A549 (cell line): ENCODE measurements around the gene MGME1. TPM values are rescaled to one million over a fixed set of nuclear protein-coding genes. Genes with fewer than 3 reads are reported as not detected.

Experiments
- ATAC-seq, 2 experiments: fragments of 200-7000 bp in 1 of 2; fragments of >200 bp in 1 of 2; cut with Nextera tagmentation in 1 of 2; cut with Tn5 transposase in 1 of 2; 3 replicates each; pipeline versions ENCODE4 v1.8.0 to v1.9.1; 2018 to 2020; ENCODE audit warnings: mild to moderate bottlenecking in 1 of 2, moderate library complexity in 1 of 2
- CTCF ChIA-PET: fragments of 300-600 bp; sonication (Branson Sonifier 250); formaldehyde crosslinking; extraction: SDS; loops from one replicate; lab custom pipeline; 2021; ENCODE audit warnings: antibody characterized with exemption, inconsistent platforms; lab: Yijun Ruan, JAX
- POLR2A ChIA-PET: fragments of 350-600 bp; formaldehyde crosslinking; extraction: SDS; loops from one replicate; lab custom pipeline; 2021; ENCODE audit warnings: antibody characterized with exemption, inconsistent platforms; lab: Yijun Ruan, JAX
- DNase-seq, 2 experiments: peaks; one replicate each; pipeline versions ENCODE4 v3.0.0 to v3.0.0-alpha.2; 2011 to 2016; ENCODE audit warnings: low read depth in 1 of 2, low spot score in 1 of 2
- FAIRE-seq: peaks from 2 replicates; lab custom pipeline; 2011; peaks lifted over from hg19 to GRCh38; lab: Jason Lieb, UNC
- H3K27ac ChIP-seq, 2 experiments: fragments of >200 bp; sonication (Bioruptor Twin); formaldehyde crosslinking; 3 replicates each; pipeline ENCODE4 v1.5.1; 2016 to 2017
- H3K4me1 ChIP-seq: fragments of >200 bp; sonication (Bioruptor Twin); formaldehyde crosslinking; 3 replicates; pipeline ENCODE4 v1.6.1; 2016
- H3K4me2 ChIP-seq: fragments of >200 bp; sonication (Bioruptor Twin); formaldehyde crosslinking; 3 replicates; pipeline ENCODE4 v1.6.1; 2016
- H3K4me3 ChIP-seq: fragments of >200 bp; sonication (Bioruptor Twin); formaldehyde crosslinking; 3 replicates; pipeline ENCODE4 v1.5.1; 2016
- H3K9me3 ChIP-seq: fragments of >200 bp; sonication (Bioruptor Twin); formaldehyde crosslinking; 3 replicates; pipeline ENCODE4 v1.6.1; 2016
- EP300 ChIP-seq, 2 experiments: fragments of >200 bp; sonication (Bioruptor Twin); formaldehyde crosslinking; IDR thresholded peaks; 2 replicates in 1 of 2; 3 replicates in 1 of 2; pipeline ENCODE4 v1.6.1; 2016 to 2017
- FOSL2 ChIP-seq, 2 experiments: fragments of 450-650 bp in 1 of 2; fragments of >200 bp in 1 of 2; sonication (Bioruptor Twin) in 1 of 2; formaldehyde crosslinking; IDR thresholded peaks; 2 replicates each; pipeline versions ENCODE4 v1.5.0 to v1.6.1; 2016 to 2020; ENCODE audit warnings: mild to moderate bottlenecking in 1 of 2, moderate library complexity in 1 of 2
- GATA3 ChIP-seq: IDR thresholded peaks from 2 replicates; pipeline ENCODE4 v1.6.1; 2012; ENCODE audit warnings: borderline replicate concordance
- HOXA7 ChIP-seq: fragments of 250-450 bp; sonication (Bioruptor Pico); IDR thresholded peaks from 2 replicates; pipeline ENCODE4 v1.5.0; 2020; ENCODE audit warnings: mild to moderate bottlenecking, moderate library complexity
- HOXB5 ChIP-seq: fragments of 250-450 bp; sonication (Bioruptor Pico); IDR thresholded peaks from 2 replicates; pipeline ENCODE4 v1.5.0; 2020; ENCODE audit warnings: mild to moderate bottlenecking, moderate library complexity
- JUN ChIP-seq, 2 experiments: fragments of >200 bp; sonication (Bioruptor Twin); formaldehyde crosslinking; IDR thresholded peaks; 2 replicates in 1 of 2; 3 replicates in 1 of 2; pipeline ENCODE4 v1.6.1; 2016 to 2017
- JUNB ChIP-seq: fragments of >200 bp; sonication (Bioruptor Twin); formaldehyde crosslinking; IDR thresholded peaks from 2 replicates; pipeline ENCODE4 v1.6.1; 2016
- KDM1A ChIP-seq: fragments of 200-600 bp; sonication (generic); IDR thresholded peaks from 2 replicates; pipeline ENCODE4 v1.6.1; 2016; ENCODE audit warnings: low read depth, mild to moderate bottlenecking
- MAZ ChIP-seq: fragments of 150-350 bp; IDR thresholded peaks from 2 replicates; pipeline ENCODE4 v1.6.1; 2014; ENCODE audit warnings: antibody characterized with exemption, low read depth, low read length, borderline replicate concordance
- RAD21 ChIP-seq, 2 experiments: fragments of >200 bp in 1 of 2; sonication (Bioruptor Twin) in 1 of 2; formaldehyde crosslinking in 1 of 2; IDR thresholded peaks in 1 of 2; conservative IDR thresholded peaks in 1 of 2; 2 replicates in 1 of 2; 3 replicates in 1 of 2; pipeline ENCODE4 v1.6.1; 2012 to 2018; ENCODE audit warnings: inconsistent platforms in 1 of 2
- RARB ChIP-seq: fragments of 250-450 bp; sonication (Bioruptor Pico); IDR thresholded peaks from 2 replicates; pipeline ENCODE4 v1.8.0; 2021; ENCODE audit warnings: mild to moderate bottlenecking, moderate library complexity
- SMC3 ChIP-seq: fragments of >200 bp; sonication (Bioruptor Twin); formaldehyde crosslinking; IDR thresholded peaks from 3 replicates; pipeline ENCODE4 v1.6.1; 2018; ENCODE audit warnings: inconsistent platforms
- ZC3H11A ChIP-seq: fragments of 450-650 bp; IDR thresholded peaks from 2 replicates; pipeline ENCODE4 v1.6.1; 2014; ENCODE audit warnings: antibody characterized with exemption, mild to moderate bottlenecking
- ZNF302 ChIP-seq: fragments of 250-450 bp; sonication (Bioruptor Pico); IDR thresholded peaks from 2 replicates; pipeline ENCODE4 v1.9.0; 2021; ENCODE audit warnings: inconsistent platforms, mild to moderate bottlenecking, moderate library complexity
- WGBS: methylation state at CpG from one replicate; pipeline ENCODE4 v1.1.6; 2017; ENCODE audit errors: missing lambda C conversion rate; 5-methylcytosine and 5-hydroxymethylcytosine counted together
- polyA plus RNA-seq, 4 experiments: library from polyadenylated mRNA; depleted of rRNA in 3 of 4; stranded (reverse); fragments of >200 nt; fragmentation: RNase III in 1 of 4; extraction: RNeasy Plus Mini Kit Qiagen cat#74134 plus additional on column Dnase treatment in 1 of 4; gene quantifications; 2 replicates in 3 of 4; 3 replicates in 1 of 4; pipeline ENCODE4 v1.2.3, GENCODE V29; 2011 to 2017
- TF ChIP-seq, protein P1 (sequence below): fragments of >200 bp; sonication (Bioruptor Twin); formaldehyde crosslinking; IDR thresholded peaks from 3 replicates; pipeline ENCODE4 v1.5.1; 2016
- TF ChIP-seq, protein P2 (sequence below): IDR thresholded peaks from 2 replicates; pipeline ENCODE4 v1.6.1; 2012
- TF ChIP-seq, protein P3 (sequence below): fragments of >200 bp; sonication (Bioruptor Twin); formaldehyde crosslinking; IDR thresholded peaks from 2 replicates; pipeline ENCODE4 v1.6.1; 2016

Gene MGME1
- polyA plus RNA-seq, 2 of the 4 experiments (the other 2 are of a cell fraction): 46.6 to 47.9 TPM

DNA sequence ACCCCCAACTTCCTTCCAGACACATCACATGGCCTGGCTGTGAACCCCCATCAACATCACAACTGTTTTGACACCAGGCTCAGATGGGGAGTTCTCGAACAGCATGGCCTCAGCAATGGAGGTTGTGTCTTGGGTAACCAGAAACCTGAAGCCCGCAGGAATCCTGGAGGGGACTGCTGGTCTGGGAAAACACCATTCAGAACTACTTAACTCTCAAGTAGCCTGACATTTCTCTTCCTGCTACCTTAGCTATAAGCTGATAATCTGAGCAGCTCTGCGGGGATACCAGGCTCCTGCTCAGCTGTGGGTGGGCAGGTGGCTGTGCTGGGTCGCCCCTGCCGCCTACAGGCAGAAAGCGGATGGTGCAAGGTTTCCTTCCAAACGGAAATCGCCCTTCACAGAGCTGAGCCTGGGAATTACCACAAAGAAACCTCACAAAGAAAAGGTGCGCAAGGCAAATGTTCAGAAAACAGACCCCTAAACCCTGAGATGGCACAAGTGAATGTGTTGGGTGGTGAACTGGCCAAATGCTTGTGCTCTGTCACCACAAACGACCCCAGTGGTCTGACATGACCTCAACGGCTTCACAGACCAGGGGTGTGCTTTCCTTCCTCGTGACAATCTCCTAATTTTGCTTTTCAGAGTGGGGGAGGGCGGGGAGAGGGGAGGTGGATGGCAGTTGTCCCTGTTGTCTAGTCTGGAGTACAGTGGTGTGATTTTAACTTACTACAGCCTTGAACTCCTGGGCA lies 29.8 kb upstream of the MGME1 start:
- DNase-seq (peak; percentile 58 to 75), ATAC-seq (peak; percentile 68 to 83), FAIRE-seq (no peak)
- H3K27ac ChIP-seq: no peak overlapping the region
- no peak overlapping the region for H3K4me3 ChIP-seq
- POLR2A ChIA-PET: interaction anchor here (0.6 to 1.5 kb wide), 2 partner anchors 76 to 257 kb away, joined by 3 to 7 read pairs; partner anchors contain the start of gene RRBP1
- H3K4me1 ChIP-seq: no peaks in the 10 kb centered on the region; the same call in 2 of the 3 replicates
- WGBS: 41% methylated on average over 13 of the region's 13 CpGs
- CTCF ChIA-PET: interaction anchor here (0.6 to 5.1 kb wide), 34 partner anchors 10 to 448 kb away, joined by 3 to 58 read pairs (median 5); partner anchors contain the start of genes MGME1, RRBP1 and SNX5
- H3K4me2 ChIP-seq: no peak overlapping the region
- no peaks in the 10 kb centered on the region for H3K9me3 ChIP-seq
- TF ChIP-seq, protein P1, sequence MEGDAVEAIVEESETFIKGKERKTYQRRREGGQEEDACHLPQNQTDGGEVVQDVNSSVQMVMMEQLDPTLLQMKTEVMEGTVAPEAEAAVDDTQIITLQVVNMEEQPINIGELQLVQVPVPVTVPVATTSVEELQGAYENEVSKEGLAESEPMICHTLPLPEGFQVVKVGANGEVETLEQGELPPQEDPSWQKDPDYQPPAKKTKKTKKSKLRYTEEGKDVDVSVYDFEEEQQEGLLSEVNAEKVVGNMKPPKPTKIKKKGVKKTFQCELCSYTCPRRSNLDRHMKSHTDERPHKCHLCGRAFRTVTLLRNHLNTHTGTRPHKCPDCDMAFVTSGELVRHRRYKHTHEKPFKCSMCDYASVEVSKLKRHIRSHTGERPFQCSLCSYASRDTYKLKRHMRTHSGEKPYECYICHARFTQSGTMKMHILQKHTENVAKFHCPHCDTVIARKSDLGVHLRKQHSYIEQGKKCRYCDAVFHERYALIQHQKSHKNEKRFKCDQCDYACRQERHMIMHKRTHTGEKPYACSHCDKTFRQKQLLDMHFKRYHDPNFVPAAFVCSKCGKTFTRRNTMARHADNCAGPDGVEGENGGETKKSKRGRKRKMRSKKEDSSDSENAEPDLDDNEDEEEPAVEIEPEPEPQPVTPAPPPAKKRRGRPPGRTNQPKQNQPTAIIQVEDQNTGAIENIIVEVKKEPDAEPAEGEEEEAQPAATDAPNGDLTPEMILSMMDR: peak; percentile 61
- TF ChIP-seq, protein P2, sequence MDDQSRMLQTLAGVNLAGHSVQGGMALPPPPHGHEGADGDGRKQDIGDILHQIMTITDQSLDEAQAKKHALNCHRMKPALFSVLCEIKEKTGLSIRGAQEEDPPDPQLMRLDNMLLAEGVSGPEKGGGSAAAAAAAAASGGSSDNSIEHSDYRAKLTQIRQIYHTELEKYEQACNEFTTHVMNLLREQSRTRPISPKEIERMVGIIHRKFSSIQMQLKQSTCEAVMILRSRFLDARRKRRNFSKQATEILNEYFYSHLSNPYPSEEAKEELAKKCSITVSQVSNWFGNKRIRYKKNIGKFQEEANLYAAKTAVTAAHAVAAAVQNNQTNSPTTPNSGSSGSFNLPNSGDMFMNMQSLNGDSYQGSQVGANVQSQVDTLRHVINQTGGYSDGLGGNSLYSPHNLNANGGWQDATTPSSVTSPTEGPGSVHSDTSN: peak; percentile 56; the same call in 1 of the 2 replicates
- peak; percentile 42; the same call in 1 of the 3 replicates for TF ChIP-seq SMC3
- TF ChIP-seq ZC3H11A: no peak
- TF ChIP-seq RAD21 (conservative IDR thresholded peaks at IDR 0.05 in 1 of 2, IDR thresholded peaks at IDR 0.05 in 1 of 2): peak; percentile 74 to 75
- TF ChIP-seq GATA3: 0 out of 2 replicates have a peak, but pooled peaks have one; percentile 16
- TF ChIP-seq, all 56 proteins: peak for 5

DNA sequence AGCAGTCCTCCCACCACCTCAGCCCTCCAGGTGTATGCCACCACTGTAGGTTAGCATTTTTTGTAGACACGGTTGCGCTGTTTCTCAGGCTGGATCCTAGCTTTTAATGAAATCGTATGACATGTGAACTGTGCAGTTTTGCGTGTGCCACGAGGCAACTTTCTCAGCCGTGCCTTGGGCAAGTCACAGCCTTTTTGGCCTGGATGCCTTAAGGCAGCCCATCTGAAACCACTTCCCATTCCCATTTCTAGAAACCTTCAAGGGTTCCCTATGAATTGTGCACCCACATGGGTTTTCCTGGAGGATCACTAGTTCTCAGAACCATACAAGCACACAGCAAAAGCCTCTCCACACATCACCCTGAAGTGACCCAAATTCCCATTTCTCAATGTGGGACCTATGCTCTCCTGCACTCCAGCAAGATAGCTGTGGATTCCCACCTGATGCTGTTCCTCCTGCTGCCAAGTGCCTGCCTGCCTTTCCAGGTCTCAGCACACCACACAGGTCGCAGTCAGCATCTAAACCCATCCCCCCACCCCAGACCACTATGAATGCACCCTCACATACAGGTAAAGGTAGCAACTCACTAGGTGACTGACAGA lies 29.1 kb upstream of the MGME1 start:
- Histone ChIP-seq H3K4me3 (no peak overlapping the region), H3K9me3 (no peaks in the 10 kb centered on the region), H3K4me2 (no peak overlapping the region), H3K4me1 (no peaks in the 10 kb centered on the region; the same call in 2 of the 3 replicates), H3K27ac (no peak overlapping the region)
- WGBS: 81% methylated on average over 7 of the region's 7 CpGs
- ATAC-seq (peak; percentile 10 to 28; a peak in 3 of 6 replicates), DNase-seq (no peak), FAIRE-seq (no peak)
- CTCF ChIA-PET: interaction anchor here (0.6 to 5.1 kb wide), 26 partner anchors 10 to 435 kb away, joined by 3 to 58 read pairs (median 5); partner anchors contain the start of genes MGME1, RRBP1 and SNX5
- TF ChIP-seq GATA3 (0 out of 2 replicates have a peak, but pooled peaks have one; percentile 12), JUN (IDR thresholded peaks at IDR 0.05) (no peak; a peak in 2 of 5 replicates), EP300 (IDR thresholded peaks at IDR 0.05) (no peak), FOSL2 (IDR thresholded peaks at IDR 0.05) (no peak), FOSL2 (CRISPR knock-in tag; IDR thresholded peaks at IDR 0.05) (no peak), RARB (CRISPR knock-in tag) (0 out of 2 replicates have a peak, but pooled peaks have one; percentile 45), JUNB (no peak), SMC3 (no peak)
- POLR2A ChIA-PET: interaction anchor here (1.5 kb wide), 1 partner anchor 257 kb away, joined by 7 read pairs; the partner anchor contains the start of gene RRBP1

DNA sequence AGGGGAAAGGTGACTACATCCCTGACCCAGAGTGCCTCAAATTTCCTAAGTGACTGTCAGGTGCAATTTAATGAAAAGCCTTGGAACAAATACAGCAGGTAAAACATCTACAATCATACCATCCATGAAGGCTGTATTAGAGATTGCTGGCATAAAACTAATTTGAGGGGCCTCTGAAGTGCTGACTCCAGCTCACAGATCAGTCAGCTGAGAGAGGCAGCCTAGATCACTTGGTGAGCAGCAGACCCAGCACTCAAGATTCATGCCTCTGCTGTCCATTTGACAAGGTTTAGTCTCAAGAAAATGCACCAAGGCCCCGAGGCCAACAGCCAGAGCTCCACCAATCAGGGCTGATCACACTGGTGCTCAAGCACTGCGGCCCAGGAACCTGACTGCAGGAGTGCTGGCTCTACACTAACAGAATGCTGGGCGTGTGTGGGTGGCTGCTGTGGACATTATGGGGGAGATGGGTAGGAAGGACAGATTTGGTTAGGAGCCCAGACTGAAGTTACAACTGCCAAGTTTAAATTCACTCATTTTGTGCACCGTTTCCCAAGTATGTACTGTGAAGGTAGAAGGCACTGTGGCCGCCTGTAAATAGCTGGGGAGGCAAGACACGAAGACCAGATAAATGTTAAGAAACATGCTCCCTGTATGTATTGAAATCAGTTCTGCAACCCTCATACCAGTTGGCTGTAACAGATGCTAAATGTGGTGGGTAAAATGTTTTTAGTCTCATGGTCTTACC lies 28.4 kb upstream of the MGME1 start:
- CTCF ChIA-PET: interaction anchor here (0.7 to 5.1 kb wide), 6 partner anchors 9 to 259 kb away, joined by 3 to 58 read pairs (median 14); partner anchors contain the start of genes MGME1, RRBP1 and SNX5
- H3K4me3 ChIP-seq: no peak overlapping the region
- peak in 1 of 2 experiments; percentile 4; a peak in 2 of 6 replicates for ATAC-seq
- TF ChIP-seq MAZ (no peak), GATA3 (0 out of 2 replicates have a peak, but pooled peaks have one; percentile 1), HOXB5 (CRISPR knock-in tag) (no peak), HOXA7 (CRISPR knock-in tag) (no peak), ZNF302 (CRISPR knock-in tag) (no peak), KDM1A (no peak)
- TF ChIP-seq, protein P3, sequence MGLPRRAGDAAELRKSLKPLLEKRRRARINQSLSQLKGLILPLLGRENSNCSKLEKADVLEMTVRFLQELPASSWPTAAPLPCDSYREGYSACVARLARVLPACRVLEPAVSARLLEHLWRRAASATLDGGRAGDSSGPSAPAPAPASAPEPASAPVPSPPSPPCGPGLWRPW: no peak
- TF ChIP-seq, all 56 proteins: peak for 1
- Histone ChIP-seq H3K4me1 (no peaks in the 10 kb centered on the region; the same call in 2 of the 3 replicates), H3K9me3 (no peaks in the 10 kb centered on the region), H3K4me2 (no peak overlapping the region), H3K27ac (no peak overlapping the region)
- WGBS: 73% methylated on average over 6 of the region's 6 CpGs
- FAIRE-seq (no peak), DNase-seq (no peak)
- POLR2A ChIA-PET: interaction anchor here (0.6 kb wide), 1 partner anchor 841 kb away, joined by 4 read pairs; no protein-coding TSS in a partner anchor
